Stimulated activated CD8-positive, alpha-beta memory T cell treated with anti-CD3 and anti-CD28 coated beads, Interleukin-7, amount 100 ng/mL, for 4 hours (primary cell): Measurements from ENCODE around the gene PPP1R12B.
"Not testable (repeated sequence)": the region's sequence is repeated elsewhere in the genome, so short reads cannot be mapped to it uniquely, and the experiment has no call there.

Experiments used
- DNase-seq, 2 donors: peaks; one replicate each; pipeline ENCODE4 v3.0.0-alpha.2; 2020; ENCODE audit warnings: low read depth in 2 of 2

The PPP1R12B gene

DNA sequence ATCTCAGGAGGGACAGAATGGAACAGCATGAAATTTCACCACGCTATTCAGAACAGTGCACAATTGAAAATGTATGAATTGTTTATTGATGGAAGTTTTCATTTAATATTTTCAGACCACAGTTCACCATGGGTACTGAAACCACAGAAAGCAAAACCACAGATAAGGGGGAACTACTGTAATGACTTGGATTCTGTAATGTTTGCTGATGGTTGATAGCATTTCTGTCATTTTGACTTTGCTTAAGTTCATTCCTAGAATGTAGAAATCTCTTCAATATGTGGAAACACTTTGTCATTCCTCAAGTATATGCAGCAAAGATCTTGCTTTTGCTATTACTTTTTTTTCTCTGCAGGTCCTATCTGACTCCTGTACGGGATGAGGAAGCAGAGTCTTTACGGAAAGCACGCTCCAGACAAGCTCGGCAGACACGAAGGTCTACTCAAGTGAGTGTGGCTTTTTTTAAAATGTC is 139.7 kb downstream of the PPP1R12B start:
- not testable (repeated sequence) for DNase-seq

DNA sequence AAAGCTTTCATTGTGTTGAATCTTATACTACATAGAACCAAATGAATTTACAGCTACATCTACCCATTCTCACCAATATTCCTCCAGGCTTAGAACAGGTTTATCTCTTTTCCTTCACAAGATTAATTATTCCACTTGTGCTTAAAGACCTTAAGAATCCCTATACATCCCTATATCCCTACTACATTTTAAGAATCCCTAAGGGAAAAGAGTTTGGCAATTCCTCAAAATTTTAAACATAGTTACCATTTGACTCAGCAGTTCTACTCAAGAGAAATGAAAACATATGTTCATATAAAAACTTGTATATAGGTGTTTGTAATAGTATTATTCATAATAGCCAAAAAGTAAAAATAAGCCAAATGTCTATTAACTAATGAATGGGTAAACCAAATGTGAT is 140.6 kb downstream of the PPP1R12B start:
- DNase-seq = not testable (repeated sequence)

DNA sequence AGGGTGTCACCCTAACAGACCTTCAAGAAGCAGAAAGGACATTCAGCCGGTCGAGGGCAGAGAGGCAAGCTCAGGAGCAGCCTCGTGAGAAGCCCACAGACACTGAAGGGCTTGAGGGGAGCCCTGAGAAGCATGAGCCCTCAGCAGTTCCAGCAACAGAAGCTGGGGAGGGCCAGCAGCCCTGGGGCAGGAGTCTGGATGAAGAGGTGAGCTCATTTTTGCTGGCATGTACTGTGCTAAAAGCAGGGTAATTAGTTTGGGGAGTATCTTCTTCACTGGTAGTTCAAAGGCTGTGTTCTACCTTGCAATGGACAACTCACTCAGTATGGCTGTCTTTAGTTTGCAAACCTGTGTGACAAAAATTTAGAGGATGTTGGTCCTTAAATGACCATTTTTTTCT is 144.6 kb downstream of the PPP1R12B start:
- DNase-seq = not testable (repeated sequence)

DNA sequence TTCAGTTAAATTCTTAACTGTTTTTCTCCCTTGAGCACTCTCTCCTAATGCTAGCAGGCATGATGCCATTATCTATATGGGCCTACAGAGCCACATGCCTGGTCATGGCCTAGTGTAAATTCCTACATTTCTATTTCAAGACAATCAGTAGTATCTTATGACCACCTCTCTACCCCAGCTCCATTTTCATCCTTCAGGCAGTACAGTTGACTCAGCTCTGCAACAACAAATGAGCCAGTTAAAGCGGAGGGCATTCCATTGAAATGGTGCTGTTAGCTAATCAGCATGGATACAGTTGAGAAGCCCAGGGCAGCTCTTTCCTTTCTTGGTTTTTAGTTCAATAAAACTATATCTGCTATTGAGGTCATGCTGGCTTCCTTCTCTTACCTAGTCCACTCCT is 150.0 kb downstream of the PPP1R12B start:
- DNase-seq = no peak

DNA sequence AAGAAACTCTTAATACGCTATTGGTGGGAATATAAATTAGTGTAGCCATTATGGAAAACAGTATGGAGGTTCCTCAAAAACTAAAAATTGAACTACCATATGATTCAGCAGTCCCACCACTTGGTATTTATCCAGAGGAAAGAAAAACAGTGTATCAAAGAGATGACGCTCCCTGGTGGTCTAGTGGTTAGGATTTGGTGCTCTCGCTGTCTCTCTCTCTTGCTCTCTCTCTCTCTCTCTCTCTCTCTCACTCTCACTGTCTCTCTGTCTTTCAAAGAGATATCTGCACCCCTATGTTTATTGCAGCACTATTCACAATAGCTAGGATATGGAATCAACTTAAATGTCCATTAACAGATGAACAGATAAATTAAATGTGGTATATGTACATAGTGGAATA is 151.5 kb downstream of the PPP1R12B start:
- not testable (repeated sequence) for DNase-seq

DNA sequence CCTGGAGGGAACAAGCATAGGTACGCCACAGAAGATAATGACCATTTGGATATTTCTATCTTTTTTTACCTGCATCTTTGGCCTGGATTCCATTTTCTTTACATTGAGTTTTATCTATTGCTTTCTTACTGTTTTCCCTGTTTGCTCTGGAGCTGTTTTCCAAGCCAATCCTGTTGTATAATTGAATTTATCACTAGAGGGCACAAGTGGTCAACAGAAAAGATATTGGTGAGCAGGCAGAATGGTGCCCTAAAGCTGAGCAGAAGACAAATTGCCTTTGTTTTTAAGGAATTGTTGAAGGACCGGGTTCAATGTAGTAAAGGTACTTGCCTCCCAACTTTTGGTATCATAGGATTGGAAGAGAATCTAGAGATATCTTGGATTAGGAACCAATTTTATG is 152.8 kb downstream of the PPP1R12B start:
- no peak for DNase-seq

GRCh38 chr1:202505356-202505755 is 156.9 kb downstream of the PPP1R12B start:
- DNase-seq = no peak

- DNase-seq = not testable (repeated sequence)
These were observed 157.5 kb downstream of the PPP1R12B start for GRCh38 chr1:202505880-202506575.

DNA sequence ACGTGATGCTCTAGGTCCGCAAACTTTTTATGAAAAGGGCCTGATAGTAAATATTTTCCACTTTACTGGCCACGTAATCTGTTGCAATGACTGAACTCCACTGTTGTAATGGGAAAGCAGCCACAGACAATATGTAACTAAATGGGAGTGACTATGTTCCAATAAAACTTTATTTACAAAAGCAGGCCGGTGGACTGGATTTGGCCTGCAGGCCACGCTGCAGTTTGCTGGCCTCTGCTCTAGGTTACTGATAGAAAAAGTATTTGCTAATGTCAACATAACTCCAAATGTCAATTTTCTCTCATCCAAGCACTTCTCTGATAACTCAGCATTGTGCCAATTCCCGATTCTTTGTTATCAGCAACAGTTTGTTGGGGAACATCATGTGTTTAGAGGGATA is 160.4 kb downstream of the PPP1R12B start:
- not testable (repeated sequence) for DNase-seq

- DNase-seq = not testable (repeated sequence)
These were observed 165.4 kb downstream of the PPP1R12B start for GRCh38 chr1:202513875-202514274.

DNA sequence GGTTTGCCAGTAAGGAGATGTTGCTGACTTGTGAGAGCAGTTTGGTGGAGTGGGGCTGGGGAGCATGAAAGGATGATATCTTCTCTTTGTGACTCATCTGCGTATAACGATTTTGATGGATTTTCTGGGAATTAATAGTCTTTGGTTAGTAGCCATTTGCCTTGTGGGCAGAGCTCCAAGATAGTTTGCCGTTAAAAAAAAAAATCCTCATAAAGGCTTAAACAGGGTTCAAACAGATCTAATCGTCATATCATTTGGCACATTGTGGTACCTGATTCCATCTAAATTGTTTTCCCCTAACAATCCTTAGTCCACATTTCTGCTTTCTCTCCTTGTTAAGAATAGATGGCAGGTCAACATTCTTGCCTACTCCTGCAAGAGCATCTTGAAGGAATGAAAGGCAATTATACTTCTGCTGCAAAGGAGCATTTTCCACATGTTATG is 168.0 kb downstream of the PPP1R12B start:
- no peak for DNase-seq

DNA sequence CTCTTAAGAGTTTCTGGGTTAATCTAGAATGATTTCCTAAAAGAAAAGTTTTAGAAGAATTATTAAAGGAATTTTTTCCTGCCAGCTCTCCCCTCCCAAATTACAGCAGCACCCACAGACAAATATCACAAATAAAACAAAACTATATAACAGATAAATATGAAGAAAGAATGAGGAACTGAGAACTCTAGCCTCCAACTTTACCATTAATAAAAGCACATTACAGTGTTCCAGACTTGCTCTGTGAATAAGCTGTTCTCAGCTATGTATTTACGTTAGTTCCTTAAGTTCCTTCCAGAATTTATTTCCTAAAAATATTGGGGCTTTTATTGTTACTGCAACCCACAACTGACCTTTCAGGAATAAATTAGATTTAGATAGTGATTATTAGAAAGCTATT is 168.6 kb downstream of the PPP1R12B start:
- not testable (repeated sequence) for DNase-seq

DNA sequence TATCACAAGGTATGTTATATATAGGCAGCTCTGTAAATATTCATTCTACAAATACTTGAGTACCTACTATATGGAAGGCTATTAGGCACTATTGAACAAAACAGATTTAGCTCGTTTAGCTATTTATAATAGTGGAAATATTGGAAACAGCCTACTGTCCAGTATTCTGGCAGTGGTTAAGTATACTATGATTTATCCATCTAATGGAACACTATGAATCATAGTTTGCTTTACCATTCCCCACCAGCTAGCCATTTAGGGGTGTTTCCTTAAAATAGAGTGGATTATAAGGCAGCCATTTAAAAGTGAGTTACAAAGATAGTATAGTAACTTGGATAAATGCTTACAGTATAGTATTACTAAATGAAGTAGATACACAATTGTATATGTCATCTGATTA is 169.7 kb downstream of the PPP1R12B start:
- DNase-seq = not testable (repeated sequence)

DNA sequence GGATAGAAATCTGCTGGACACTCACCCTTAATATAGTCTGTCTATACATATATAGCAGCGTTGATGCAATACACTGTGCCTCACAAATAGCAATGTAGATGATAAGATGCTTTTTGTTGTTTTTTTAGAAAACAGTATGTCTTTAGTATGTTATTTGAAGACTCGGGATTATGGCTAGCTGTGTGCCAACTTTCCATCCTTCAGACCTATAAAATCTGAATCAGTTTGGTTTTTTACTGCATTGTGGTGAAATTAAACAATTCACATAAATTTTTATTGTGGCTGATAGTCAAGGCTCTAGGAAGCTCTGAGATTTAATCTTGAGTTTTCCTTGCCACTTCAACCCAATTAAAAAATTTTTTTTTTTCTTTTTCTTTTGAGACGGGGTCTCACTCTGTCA is 170.4 kb downstream of the PPP1R12B start:
- DNase-seq = not testable (repeated sequence)

DNA sequence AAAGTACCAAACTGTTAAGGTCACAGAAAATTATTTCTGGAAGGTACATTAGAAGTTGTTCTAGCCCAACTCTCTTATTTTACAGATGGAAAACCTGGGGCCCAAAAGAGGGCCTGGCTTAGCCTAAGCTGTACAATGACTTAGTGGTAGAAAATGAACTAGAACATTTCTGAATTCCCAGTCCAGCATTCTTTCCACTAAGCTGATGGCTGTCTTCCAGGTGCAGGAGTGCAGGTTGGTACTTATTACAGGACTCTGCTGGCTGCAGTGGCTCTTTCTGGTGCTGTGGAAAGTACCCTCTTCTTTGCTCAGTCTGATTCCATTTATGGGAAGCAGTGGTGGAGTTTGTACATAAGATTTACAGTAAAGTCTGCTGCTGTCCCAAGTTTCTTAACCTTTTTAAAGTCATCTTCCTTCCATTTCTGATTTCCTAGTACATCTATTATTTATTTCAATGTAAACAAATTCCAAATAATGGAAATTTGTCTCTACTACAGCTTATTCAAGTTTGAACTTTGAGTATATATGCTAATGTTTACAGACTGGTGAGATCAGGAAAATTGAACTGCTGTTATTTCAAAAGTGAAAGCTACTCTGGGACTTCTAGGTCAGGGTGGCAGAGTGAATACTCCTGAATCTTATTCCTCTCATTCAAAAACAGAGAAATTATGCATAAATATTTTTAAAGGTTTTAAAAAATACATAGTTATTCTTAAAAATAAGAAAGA is 171.8 kb downstream of the PPP1R12B start:
- DNase-seq = not testable (repeated sequence)

DNA sequence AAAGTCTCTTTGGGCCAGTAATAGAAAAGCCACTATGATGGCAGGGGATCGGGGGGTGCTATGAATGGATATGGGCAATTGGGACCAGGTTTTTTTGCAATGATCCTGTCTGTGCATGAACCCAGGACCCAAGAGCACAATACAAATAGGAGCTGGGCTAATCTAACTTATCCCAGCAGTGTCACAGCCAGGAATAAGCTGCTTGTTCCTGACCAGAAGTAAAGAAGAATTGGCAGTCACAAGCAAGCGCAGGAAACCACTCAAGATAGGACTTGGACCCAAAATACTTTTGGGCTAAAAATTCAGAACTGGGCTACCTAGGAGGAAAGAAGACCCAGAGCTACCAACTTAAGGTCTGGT is 172.3 kb downstream of the PPP1R12B start:
- DNase-seq = not testable (repeated sequence)

DNA sequence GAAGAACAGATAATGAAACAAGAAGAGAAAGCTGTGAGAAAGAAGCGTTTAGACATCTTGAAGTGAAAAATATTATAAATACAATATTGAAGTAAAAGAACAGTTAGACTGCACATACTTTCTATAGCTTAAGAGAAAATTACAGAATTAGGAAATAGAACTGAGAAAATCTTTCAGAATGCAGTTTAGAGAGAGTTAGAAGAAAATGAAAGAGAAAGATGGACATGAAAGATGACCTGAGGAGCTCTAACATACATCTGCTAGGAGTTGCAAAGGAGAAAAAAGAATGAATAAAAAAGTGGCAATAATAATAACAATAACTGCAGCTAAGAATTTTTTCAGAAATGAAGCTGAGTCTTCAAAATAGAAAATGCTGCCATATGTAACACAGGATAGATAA is 173.0 kb downstream of the PPP1R12B start:
- not testable (repeated sequence) for DNase-seq

GRCh38 chr1:202521886-202522285 is 173.4 kb downstream of the PPP1R12B start:
- no peak for DNase-seq

- not testable (repeated sequence) for DNase-seq
These were observed 177.6 kb downstream of the PPP1R12B start for GRCh38 chr1:202526056-202526455.

GRCh38 chr1:202528096-202528722 is 179.7 kb downstream of the PPP1R12B start:
- not testable (repeated sequence) for DNase-seq

DNA sequence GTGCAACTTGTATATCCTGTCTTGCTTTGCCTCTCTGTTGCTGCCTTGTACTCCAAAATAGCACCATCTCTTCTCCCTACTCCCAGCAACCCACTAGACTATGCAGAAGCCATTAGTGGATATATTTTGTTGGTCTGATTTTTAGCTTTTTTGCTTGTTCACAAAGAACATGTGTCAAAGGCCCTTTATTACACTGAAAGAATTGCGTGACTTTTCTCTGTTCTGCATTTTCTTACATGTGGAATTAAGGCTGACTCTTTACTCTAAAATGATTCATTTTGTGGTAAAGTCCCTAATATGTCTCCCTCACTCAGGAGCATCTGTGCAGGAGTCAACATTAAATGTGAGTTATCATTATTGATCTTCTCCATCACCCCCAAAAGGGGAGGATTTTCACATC is 182.2 kb downstream of the PPP1R12B start:
- not testable (repeated sequence) for DNase-seq

GRCh38 chr1:202531472-202531811 is 182.9 kb downstream of the PPP1R12B start:
- no peak for DNase-seq
